Activated CD4-positive, alpha-beta T cell treated with anti-CD3 and anti-CD28 coated beads for 24 hours (primary cell): ENCODE measurements around the gene PPM1H.
"Not testable (repeated sequence)": the region's sequence is repeated elsewhere in the genome, so short reads cannot be mapped to it uniquely, and the experiment has no call there.

Source experiments
- DNase-seq, 2 donors: peaks; one replicate each; pipeline ENCODE4 v3.0.0-alpha.2; 2020; ENCODE audit warnings: low read depth in 2 of 2

PPM1H gene

DNA sequence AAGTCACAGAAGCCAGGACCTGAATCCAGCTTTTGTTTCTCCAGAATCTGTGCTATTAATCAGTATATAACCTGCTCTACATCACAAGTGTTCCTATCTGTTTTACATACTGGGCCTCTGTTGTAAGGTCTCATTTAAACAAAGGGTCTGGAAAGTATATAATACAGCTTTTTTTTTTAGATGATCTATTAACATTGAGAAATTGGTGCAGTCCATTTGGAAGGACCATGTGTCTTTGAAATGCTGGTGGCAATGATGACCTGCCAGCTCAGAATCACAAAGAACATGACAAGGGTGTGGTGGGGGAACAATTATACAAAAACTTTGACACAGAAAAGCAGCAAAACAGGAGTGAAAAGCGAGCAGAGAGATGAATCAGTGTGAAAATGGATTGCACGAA lies 164.6 kb downstream of the PPM1H start:
- DNase-seq = no peak

DNA sequence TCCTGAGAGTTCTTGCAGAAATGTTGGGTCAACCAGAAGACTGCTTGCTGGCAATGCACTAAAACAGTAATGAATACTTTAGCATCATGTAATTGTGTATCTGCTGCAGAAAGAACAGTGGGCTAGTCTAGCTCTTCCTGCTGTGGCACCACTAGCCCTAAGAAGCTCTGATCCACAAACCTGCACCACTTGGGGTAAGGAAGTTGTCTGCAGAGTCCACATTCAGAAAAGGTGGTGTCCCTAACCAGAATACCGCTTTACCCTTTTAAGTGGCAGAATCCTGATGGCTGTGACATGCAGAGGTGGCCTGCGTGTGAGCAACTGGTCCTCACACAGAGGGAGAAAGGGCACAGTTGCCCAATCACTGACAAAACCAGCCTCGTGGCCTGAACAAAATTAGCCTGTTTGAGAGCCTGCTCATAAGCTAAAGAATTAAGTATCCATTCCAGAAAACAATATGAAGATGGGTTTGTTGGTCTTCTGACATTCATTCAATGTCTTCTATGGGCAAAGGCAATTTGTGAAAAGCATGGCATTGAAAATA lies 165.8 kb downstream of the PPM1H start:
- no peak for DNase-seq

DNA sequence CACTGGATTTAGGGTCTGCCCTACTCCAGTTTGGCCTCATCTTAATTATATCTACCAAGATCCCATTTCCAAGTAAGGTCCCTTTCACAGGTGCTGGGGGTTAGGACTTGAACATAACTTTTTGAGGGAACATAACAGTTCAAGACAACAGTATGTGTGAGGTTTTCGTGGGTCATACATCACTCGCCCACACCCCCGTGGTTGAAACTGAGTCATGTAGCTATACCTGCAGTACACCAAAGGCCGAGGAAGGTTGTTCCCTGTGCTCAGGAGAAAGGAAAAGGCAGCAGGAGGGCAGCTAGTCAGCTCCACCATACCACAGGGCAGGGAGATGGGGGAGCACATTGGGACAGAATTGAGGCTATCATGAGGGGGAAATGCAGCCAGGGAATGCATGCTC lies 167.0 kb downstream of the PPM1H start:
- no peak for DNase-seq

DNA sequence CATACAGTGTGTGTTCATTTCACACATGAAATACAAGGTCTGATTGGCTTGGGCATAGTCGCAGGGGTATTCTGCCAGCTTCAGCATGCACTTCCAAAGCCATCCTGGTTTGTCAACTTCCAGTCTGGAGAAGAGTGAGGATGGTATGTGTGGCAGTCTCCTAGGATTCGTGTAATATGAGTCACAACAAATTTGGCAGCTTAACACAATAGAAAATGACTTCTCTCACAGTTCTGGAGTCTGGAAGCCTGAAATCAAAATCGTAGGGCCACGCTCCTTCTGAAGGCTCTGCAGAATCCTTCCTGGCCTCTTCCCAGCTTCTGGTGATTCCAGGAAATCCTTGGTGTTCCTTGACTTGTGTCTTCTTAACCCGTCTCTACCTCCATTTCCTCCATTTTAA lies 167.5 kb downstream of the PPM1H start:
- no peak for DNase-seq

DNA sequence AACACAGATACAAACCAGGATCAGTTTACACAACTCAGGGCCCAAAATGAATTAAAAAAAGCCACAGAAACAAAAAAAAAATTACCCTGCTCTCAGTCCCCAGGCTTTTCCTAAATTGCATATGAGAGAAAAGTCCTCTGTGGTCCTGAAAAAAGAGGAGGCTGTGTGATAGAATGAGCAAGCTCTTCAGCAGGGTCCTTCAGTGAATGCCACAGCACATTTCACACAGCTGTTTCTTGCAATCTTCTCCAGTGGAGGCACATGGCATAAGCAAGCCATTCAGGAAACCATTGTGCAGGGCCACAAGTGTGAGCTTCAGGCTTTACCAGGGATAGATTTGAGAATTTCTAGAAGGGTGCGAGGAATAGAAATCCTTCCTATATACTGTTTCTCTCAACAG lies 168.5 kb downstream of the PPM1H start:
- DNase-seq = no peak

DNA sequence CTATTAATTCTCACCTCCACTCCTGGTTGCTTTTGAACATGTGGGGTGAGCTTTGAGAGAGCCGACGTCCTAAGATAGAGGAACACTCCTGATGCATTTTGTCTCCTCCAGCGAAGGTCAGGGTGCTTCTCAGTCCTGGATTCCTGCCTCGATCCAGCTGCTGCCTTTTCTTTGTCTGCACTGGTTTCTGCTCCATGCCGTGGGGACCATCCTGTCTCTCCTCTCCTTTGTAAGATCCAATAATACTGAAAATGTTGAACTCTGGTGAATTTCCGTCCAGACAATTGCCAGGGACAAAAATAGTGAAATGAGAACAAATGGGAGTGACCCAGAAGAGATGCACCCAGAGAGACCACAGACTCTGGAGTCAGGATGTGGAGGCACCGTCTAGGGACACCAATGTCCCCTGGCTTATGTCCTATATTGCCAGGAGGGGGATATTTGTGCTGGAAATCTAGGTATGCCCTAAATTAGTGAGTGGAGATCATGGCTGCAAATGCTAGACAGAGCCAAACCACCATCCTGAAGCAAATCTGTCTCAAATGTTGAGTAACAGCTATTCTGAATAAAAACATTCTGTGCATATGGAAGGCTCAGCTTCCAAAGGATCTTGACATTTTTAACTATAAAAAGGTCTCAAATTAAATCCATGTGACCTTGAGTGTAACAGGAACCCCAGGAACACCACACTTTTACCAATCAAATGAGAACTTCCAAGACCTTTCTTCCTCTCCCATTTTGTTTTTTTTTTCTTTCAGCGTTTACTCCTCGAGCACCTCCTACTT lies 170.9 kb downstream of the PPM1H start:
- no peak for DNase-seq

DNA sequence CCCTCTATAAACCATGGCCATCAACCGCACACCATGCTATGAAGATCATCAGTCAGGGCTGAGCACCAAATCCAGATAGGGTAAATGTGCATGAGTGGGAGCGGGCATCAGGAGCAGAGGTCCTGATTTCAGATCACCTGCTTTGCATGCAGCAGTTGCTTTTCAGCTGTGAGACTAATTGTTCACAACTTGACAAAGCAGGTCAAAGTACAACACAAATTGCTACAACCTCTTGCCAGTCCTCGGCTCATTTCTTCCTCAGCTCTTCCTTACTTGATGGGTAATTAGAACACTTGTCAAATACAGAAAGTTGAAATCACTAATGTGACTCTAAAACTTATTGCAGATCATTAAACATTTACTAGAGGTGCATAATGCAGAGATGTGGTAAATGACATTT lies 171.6 kb downstream of the PPM1H start:
- DNase-seq = no peak

DNA sequence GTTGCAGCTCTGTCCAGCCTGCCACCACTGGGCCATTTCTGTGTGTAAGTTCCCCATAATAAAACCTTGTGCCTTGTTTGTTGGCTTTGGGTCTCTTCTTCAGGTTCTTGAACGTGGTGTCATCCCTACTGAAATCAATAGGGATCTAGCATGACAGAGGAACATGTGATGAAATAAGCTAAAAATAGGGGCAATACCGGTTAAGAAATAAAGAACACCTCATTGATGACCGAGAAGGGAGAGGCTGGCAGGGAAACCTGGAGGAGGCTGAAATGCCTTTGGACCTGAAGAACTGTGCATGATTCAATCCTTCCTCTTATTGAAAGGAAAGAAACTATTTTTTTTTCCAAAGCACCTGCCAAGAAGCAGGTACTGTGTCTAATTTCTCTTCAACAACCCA lies 172.3 kb downstream of the PPM1H start:
- no peak for DNase-seq

DNA sequence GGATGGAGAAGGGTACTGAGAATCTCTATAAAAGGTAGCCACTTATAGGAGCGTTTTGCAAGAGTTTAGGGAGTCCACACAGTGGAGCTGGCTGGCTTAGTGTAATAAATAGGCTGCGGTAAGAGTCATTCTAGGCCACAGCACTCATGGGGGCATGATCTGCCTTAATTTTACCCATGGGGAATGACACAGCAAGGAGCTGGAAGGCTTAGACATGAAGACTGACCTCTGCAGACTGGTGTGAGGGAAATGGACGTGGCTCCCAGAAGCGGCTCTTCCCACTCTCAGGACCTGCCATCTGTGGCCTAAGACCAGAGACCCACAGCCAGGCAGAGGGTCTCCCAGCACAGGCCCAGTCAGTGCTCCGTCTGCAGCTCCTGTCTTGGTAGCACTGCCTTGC lies 173.3 kb downstream of the PPM1H start:
- no peak for DNase-seq

DNA sequence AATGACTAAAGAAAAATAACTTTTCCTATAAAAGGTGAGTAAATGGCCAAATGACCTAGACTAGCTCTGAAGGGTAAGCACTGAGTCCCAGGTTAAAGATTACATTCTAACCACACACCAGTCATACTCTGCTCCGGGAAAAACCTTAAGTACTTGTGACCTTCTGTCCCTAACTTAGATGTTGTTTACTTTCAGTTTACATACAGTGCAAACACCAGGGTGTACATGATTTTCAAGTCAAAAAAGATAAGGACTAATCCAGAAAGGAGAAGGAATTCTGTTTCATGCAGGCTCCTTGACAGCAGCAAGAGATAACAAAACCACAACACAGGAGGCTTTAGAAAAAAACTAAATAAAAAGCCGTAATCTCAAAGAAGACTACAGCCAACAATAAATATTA lies 174.2 kb downstream of the PPM1H start:
- no peak for DNase-seq

DNA sequence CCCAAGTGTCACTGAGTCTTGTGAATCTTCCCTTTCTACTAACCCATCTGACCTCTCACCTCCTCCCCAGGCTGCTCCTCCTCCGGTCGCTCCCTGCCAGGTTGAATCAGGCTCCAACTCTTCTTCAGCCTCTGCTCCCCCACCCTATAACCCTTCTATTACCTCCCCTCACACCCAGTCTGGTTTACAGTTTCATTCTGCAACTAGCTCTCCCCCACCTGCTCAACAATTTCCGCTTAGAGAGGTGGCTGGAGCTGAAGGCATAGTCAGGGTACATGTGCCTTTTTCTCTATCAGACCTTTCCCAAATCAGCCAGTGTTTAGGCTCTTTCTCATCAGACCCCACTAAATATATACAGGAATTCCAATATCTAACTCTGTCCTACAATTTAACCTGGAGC lies 174.6 kb downstream of the PPM1H start:
- not testable (repeated sequence) for DNase-seq

DNA sequence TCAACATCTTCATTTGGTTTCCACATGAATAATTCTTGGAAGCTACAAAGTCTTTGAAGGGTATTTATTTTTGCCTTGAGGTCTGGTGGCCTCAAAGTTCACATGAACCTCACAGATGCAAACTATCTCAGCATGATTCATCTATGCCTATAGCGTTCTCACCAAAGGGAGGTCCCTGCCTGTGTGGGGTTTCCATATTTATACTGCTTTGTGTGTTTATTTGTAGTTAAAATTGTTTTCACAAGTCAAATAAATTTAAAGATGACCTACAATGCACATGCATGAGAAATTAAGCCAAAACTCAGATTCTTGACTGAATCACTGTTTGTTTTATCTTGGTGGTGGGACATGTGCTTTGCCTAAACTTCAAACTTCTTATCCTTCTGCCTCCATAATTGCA lies 176.7 kb downstream of the PPM1H start:
- no peak for DNase-seq

DNA sequence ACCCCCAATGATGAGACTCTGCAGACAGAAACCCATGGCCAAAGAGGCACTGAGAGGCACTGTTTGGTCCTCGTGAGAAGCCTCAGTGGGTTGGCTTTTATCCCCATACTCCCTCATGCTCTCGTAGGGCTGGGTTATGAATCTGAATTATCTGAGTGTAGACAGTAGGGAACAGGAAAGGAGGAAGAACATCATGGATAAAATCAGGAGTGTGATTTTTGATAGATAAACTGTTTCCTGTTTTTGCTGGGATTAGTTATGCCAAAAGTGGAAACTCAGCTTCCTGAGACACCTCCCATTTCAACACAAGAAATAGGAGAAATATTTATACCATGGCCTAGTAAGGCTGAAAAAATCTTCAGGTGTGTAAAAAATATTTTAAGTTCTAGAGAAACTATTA lies 177.9 kb downstream of the PPM1H start:
- no peak for DNase-seq

DNA sequence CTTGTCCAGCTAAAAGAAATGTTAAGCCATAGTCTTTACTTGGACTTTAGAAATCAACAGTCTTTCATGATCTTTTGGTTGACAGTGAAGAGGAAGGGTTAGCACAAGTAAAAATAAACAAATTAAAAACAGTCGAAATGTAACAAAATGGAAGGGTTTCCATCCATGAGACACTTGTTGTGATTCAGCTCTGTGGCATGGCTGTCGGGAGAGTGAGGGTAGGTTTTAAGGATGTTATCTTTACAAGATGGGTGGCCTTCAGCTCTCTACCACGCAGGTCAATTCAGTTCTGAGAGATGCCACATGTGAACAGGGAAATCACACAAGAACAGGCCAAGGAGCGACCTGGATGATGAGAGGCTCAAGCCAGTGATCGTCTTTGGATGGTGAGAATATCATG lies 180.2 kb downstream of the PPM1H start:
- DNase-seq = no peak

DNA sequence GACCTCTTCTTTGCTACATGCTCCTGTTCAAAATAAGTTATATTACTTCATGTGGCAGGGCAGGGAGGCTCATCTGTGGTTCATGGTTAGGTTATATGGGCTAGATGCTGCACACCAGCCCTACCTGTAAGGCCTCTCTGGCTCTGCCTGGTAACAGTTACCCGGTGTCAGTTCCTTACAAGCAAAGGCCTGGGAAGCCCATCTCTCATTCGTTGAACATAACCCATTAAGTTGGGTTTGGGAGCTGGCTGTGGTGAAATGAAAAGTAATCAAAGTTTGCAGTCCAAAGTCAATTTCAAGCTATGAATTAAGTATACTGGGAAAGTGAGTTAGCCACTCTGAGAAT lies 183.2 kb downstream of the PPM1H start:
- no peak for DNase-seq

DNA sequence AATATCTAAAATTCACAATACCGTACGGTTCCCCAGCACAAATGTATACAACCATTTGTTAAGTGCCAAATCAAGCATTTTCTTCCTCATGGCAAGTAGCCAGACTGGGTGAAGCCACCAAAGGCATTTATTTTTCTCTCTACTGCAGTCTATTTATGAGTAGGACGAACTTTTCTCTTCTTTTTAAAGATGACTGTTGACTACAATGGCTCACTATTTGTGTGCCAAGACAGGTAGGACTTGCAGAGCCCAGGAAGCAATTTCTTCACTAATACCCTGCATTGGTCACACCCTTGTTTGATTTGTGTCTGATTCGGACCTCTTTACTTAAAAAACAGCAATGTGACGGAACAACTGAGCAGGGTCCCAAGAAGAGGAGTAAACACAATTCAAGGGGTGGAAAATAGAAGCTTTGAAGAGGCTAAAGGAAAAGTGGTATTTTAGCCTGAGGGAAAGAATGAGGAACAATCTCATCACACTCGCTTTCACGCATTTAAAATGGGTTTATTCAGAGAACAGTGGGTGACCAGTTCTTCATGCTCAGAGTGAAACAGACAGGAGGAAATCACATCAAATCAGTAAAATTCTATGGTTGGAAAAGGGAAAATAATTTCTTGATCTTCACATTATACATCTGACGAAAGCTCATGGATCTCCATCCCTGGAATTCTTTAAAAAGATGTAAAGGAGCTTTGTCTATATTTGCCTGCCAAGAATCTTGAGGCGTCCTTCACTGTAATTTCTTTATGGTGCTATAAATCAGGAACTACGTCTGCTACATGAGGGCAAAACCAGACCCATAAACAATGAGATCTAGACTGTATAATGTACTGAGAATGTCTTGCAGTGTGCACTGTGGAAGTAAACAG lies 183.8 kb downstream of the PPM1H start:
- no peak for DNase-seq

DNA sequence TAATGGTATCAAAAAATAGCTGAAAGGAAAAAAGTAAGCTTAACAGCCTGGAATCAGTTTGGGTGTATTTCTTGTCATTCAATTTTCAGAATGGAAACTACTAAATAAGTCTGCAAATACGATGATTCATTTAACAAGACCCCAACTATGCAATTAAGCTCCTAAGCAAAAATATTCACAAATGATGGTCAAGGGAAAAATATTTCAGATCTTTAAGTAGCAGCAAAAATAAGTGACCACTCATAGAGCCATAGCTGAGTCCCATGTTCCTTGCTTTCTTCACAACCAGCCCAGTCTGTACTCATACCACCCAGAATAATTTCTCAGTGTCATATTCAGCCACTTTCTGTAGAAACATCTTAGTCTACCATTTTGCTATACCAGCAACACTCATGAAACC lies 185.4 kb downstream of the PPM1H start:
- DNase-seq = no peak

DNA sequence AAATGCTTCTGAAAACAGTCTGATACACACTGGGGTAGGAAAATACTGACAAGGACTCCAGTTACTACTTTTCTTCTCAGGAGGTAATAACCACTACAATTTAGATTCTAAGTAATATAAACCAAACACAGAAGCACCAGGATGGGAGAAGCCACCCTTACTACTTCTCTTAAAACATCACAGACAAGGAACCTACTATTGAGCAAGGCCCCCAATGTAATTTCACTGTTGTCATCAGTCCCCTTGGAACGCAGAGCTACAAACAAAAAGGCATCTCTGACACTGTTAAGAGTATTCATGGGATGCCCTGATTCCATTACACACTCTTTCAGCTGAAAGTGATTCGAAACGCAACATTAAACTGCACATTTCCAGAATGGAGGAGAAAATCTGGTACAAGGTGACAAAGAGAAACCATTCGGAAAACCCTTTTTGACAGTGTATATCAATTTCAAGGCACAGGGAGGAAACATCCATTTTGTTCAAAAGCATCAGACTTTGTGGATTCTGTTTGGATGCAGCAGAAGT lies 185.9 kb downstream of the PPM1H start:
- DNase-seq = no peak

DNA sequence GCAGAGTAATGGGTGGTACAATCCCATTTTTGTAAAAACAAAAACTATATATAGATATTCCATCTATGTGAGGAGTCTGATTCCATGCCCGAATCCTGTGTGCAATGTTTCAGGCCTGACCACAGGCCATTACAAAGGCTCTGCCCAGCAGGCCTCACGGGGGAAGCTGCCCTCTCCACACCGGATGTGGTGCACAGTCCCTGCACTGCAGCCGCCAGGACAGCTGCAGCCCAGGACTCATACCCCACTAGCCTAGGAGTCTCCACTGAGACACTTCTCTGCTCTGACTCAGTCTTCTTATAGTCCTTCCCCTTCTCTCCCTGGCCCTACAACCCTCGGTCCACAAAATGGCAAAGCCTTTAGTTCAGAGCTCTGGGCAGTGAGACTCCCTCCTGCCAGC lies 190.4 kb downstream of the PPM1H start:
- no peak for DNase-seq

DNA sequence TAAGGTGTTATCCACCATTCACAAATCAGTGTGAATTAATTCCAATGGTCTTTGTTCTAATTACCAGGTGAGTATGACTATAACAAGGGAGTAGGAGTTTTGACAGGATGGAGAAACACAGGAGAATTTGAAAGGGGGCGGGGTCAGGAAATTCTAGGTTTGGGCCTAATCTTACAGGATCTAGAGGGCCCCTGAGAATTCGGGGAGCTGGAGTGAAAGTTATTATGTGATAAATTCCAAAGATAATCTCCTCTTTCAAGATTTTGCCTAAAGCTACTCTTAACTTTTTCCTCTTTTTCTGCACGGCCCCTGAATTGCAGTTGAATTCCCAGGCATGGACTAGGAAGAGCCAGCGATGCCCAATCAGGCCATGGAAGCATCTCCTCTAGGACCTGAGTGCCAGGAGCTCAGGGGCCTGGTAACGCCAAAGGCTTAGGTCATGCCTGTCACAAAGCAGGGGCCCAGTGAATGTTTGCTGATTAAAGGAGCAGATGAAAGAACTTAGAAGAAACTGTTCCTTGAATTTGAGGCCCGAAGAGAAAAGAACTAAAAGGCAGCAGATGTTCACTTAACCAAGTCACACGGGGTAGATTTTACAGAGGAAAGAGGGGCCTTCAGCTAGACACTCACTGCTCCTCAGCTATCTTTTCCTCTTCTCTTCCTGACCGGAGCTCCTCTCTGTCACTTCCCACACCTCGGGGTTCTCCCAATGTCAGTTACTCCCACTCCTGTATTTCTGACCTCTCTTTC lies 195.5 kb downstream of the PPM1H start:
- DNase-seq = no peak

DNA sequence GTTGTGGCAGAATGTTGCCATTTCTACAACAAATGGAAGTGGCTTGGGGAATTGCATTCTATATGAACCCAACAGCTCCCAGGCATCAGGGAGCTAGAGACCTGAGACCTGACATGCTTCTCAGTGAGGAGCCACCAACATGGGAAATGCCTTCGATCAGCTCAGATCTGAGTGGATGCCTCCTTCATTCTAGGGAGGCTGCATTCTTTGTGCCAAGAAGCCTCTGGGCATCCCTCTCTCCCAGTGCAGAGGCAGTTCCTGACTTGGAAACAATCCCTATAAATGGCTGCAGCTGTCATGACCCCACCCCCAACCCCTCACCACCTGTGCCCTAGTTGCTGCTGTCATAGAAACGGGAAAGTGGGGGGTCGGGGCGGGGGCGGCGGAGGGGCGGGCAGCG lies 196.3 kb downstream of the PPM1H start:
- DNase-seq = no peak

DNA sequence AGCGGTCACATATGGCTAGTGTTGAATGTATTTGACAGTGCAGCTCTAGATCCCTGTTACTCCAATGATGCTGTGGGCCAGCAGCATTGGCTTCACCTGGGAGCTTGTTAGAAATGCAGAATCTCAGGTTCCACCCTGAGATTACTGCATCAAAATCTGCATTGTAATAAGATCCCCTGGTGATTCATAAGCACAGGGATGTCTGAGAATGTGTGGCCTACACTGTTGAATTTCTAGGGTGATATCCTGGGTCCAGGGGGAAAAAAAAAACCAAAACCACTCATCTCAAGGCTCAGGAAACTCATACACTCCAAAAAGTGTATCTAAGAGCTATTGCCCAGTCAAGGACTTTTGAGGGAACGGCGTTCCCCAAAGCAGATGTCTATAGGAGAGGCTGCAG lies 196.8 kb downstream of the PPM1H start:
- DNase-seq = no peak
